DMS53 treated with DMSO at 0.1 percent for 48 hours (cell line): ENCODE measurements around the gene CEACAM1.
"Not testable (repeated sequence)": the region's sequence is repeated elsewhere in the genome, so short reads cannot be mapped to it uniquely, and the experiment has no call there.

Experiments
- DNase-seq: peaks from one replicate; lab custom pipeline; 2025; ENCODE audit not compliant: unreplicated experiment; lab: John Stamatoyannopoulos, UW

The CEACAM1 gene

GRCh38 chr19:42528354-42529247, at the start of gene CEACAM1:
Gene CEACAM1, minus strand, starts transcription at chr19:42528481. Its CDS starts 107 bp downstream, at chr19:42528374.
- DNase-seq, result peak; percentile 68

GRCh38 chr19:42577016-42577415, 48.7 kb upstream of the CEACAM1 start:
- DNase-seq, result no peak

GRCh38 chr19:42576241-42576640, 48.0 kb upstream of the CEACAM1 start:
- no peak for DNase-seq

- DNase-seq, result no peak
Measured at GRCh38 chr19:42573642-42574041, 45.4 kb upstream of the CEACAM1 start.

GRCh38 chr19:42571116-42571515, 42.8 kb upstream of the CEACAM1 start:
- no peak for DNase-seq

- no peak for DNase-seq
Measured at GRCh38 chr19:42569193-42569592, 40.9 kb upstream of the CEACAM1 start.

GRCh38 chr19:42568006-42568405, 39.7 kb upstream of the CEACAM1 start:
- DNase-seq, result no peak

- DNase-seq, result no peak
Measured at GRCh38 chr19:42567567-42567966, 39.3 kb upstream of the CEACAM1 start.

GRCh38 chr19:42563352-42564210, 35.3 kb upstream of the CEACAM1 start:
- DNase-seq, result peak; percentile 37

- DNase-seq, result no peak
Measured at GRCh38 chr19:42561512-42561911, 33.2 kb upstream of the CEACAM1 start.

GRCh38 chr19:42560731-42561130, 32.5 kb upstream of the CEACAM1 start:
- DNase-seq, result no peak

GRCh38 chr19:42558450-42559150, 30.3 kb upstream of the CEACAM1 start:
- no peak for DNase-seq

- DNase-seq, result not testable (repeated sequence)
Measured at GRCh38 chr19:42557386-42557871, 29.1 kb upstream of the CEACAM1 start.

GRCh38 chr19:42555801-42556200, 27.5 kb upstream of the CEACAM1 start:
- DNase-seq, result no peak

- no peak for DNase-seq
Measured at GRCh38 chr19:42555317-42555716, 27.0 kb upstream of the CEACAM1 start.

GRCh38 chr19:42554046-42554575, 25.8 kb upstream of the CEACAM1 start:
- DNase-seq, result no peak

GRCh38 chr19:42553292-42554045, 25.2 kb upstream of the CEACAM1 start:
- no peak for DNase-seq

GRCh38 chr19:42552086-42553065, 24.1 kb upstream of the CEACAM1 start:
- DNase-seq, result no peak

- not testable (repeated sequence) for DNase-seq
Measured at GRCh38 chr19:42550521-42550920, 22.2 kb upstream of the CEACAM1 start.
